IMR-90 (cell line): ENCODE data around the gene ADAM20. TPM values are rescaled to one million over a fixed set of nuclear protein-coding genes. Genes with fewer than 3 reads are reported as not detected.

Source experiments
- ATAC-seq: fragments of 200-7000 bp; cut with Tn5 transposase; 2 replicates; pipeline ENCODE4 v1.9.1; 2020; ENCODE audit warnings: low read depth, mild to moderate bottlenecking, moderate library complexity
- BruUV-seq: library from RNA; stranded (reverse); fragments of 400-500 nt; replicated peaks from 2 replicates; lab custom pipeline; 2021; lab: Mats Ljungman, UMichigan
- CTCF ChIA-PET: fragments of 300-600 bp; formaldehyde crosslinking; extraction: SDS; loops from one replicate; lab custom pipeline; 2021; ENCODE audit warnings: antibody characterized with exemption; lab: Yijun Ruan, JAX
- POLR2A ChIA-PET: fragments of 300-600 bp; sonication (Branson Sonifier 250); formaldehyde crosslinking; loops from one replicate; lab custom pipeline; 2022; ENCODE audit warnings: antibody characterized with exemption; ENCODE audit not compliant: unreplicated experiment; lab: Charles Lee
- DNase-seq: peaks from one replicate; pipeline ENCODE4 v3.0.0; 2013
- H2AFZ ChIP-seq: replicated peaks from 2 replicates; pipeline ENCODE3; 2013; ENCODE audit warnings: low read length, mild to moderate bottlenecking; ENCODE audit not compliant: poor library complexity
- H2AK5ac ChIP-seq: 2 replicates; pipeline ENCODE4 v1.6.1; 2013; ENCODE audit warnings: low read depth, low read length, inconsistent platforms
- H2AK9ac ChIP-seq: replicated peaks from 2 replicates; pipeline ENCODE3; 2013; ENCODE audit warnings: mild to moderate bottlenecking, low read depth, low read length, moderate library complexity; ENCODE audit not compliant: poor library complexity
- H2BK120ac ChIP-seq: 2 replicates; pipeline ENCODE4 v1.6.1; 2013; ENCODE audit warnings: low read depth, low read length, inconsistent platforms
- H2BK15ac ChIP-seq: 3 replicates; pipeline ENCODE4 v1.6.1; 2013; ENCODE audit warnings: low read depth, low read length, inconsistent platforms
- H2BK20ac ChIP-seq: 2 replicates; pipeline ENCODE4 v1.6.1; 2013; ENCODE audit warnings: low read depth, mild to moderate bottlenecking, inconsistent platforms, low read length, moderate library complexity
- H2BK5ac ChIP-seq: 2 replicates; pipeline ENCODE4 v1.6.1; 2013; ENCODE audit warnings: mild to moderate bottlenecking, low read depth, low read length, inconsistent platforms; ENCODE audit not compliant: poor library complexity, severe bottlenecking
- H3K14ac ChIP-seq: replicated peaks from 2 replicates; pipeline ENCODE4 v1.6.1; 2013; ENCODE audit warnings: low read depth, low read length, inconsistent platforms
- H3K18ac ChIP-seq: 2 replicates; pipeline ENCODE4 v1.6.1; 2013; ENCODE audit warnings: low read depth, low read length, control low read depth
- H3K23ac ChIP-seq: 2 replicates; pipeline ENCODE4 v1.6.1; 2013; ENCODE audit warnings: low read depth, low read length, inconsistent platforms
- H3K27ac ChIP-seq: 2 replicates; pipeline ENCODE4 v1.5.1; 2013; ENCODE audit warnings: mild to moderate bottlenecking, control low read depth, low read length; ENCODE audit not compliant: insufficient read depth
- H3K27me3 ChIP-seq: 2 replicates; pipeline ENCODE4 v1.6.1; 2013; ENCODE audit warnings: low read length; ENCODE audit not compliant: control insufficient read depth, insufficient read depth
- H3K36me3 ChIP-seq: 2 replicates; pipeline ENCODE4 v1.6.1; 2013; ENCODE audit warnings: low read length, mixed read lengths; ENCODE audit not compliant: control insufficient read depth, insufficient read depth
- H3K4ac ChIP-seq: 2 replicates; pipeline ENCODE4 v1.6.1; 2013; ENCODE audit warnings: low read depth, low read length, inconsistent platforms
- H3K4me1 ChIP-seq: 2 replicates; pipeline ENCODE4 v1.6.1; 2013; ENCODE audit warnings: low read length, mixed read lengths; ENCODE audit not compliant: control insufficient read depth, insufficient read depth
- H3K4me2 ChIP-seq: 2 replicates; pipeline ENCODE4 v1.6.1; 2013; ENCODE audit warnings: low read depth, mild to moderate bottlenecking, control low read depth, low read length, moderate library complexity
- H3K4me3 ChIP-seq: 2 replicates; pipeline ENCODE4 v1.5.1; 2013; ENCODE audit warnings: low read depth, mild to moderate bottlenecking, control low read depth, low read length, moderate library complexity; ENCODE audit not compliant: insufficient read depth
- H3K56ac ChIP-seq: 2 replicates; pipeline ENCODE4 v1.6.1; 2013; ENCODE audit warnings: low read length, inconsistent platforms; ENCODE audit not compliant: insufficient read depth; ENCODE audit errors: extremely low read depth
- H3K79me1 ChIP-seq, 2 experiments: 2 replicates each; pipeline ENCODE4 v1.6.1; 2013; ENCODE audit warnings: low read length in 2 of 2, inconsistent platforms in 1 of 2, low read depth in 1 of 2
- H3K9ac ChIP-seq: 2 replicates; pipeline ENCODE4 v1.6.1; 2013; ENCODE audit warnings: low read depth, low read length, control low read depth
- H3K9me1 ChIP-seq: 2 replicates; pipeline ENCODE4 v1.6.1; 2013; ENCODE audit warnings: low read length, inconsistent platforms; ENCODE audit not compliant: insufficient read depth
- H3K9me3 ChIP-seq: 2 replicates; pipeline ENCODE4 v1.6.1; 2013; ENCODE audit warnings: low read length; ENCODE audit not compliant: control insufficient read depth, insufficient read depth
- H4K20me1 ChIP-seq: 2 replicates; pipeline ENCODE4 v1.6.1; 2013; ENCODE audit warnings: low read length, inconsistent platforms; ENCODE audit not compliant: insufficient read depth
- H4K5ac ChIP-seq: 2 replicates; pipeline ENCODE4 v1.6.1; 2013; ENCODE audit warnings: mild to moderate bottlenecking, low read depth, low read length, control low read depth
- H4K8ac ChIP-seq, 2 experiments: 2 replicates each; pipeline ENCODE4 v1.6.1; 2013; ENCODE audit warnings: low read depth in 2 of 2, low read length in 2 of 2, control low read depth in 1 of 2, inconsistent platforms in 1 of 2
- H4K91ac ChIP-seq: 2 replicates; pipeline ENCODE4 v1.6.1; 2013; ENCODE audit warnings: low read depth, low read length, inconsistent platforms; ENCODE audit not compliant: insufficient read depth
- POLR2A ChIP-seq: IDR thresholded peaks from 2 replicates; pipeline ENCODE4 v1.6.1; 2012; ENCODE audit warnings: mild to moderate bottlenecking, low read depth, low read length
- RAD21 ChIP-seq: IDR thresholded peaks from 2 replicates; pipeline ENCODE4 v1.6.1; 2012; ENCODE audit warnings: low read length, improper control_type of control experiment
- RCOR1 ChIP-seq: IDR thresholded peaks from 2 replicates; pipeline ENCODE4 v1.6.1; 2012; ENCODE audit warnings: mild to moderate bottlenecking, low read length, improper control_type of control experiment; ENCODE audit not compliant: insufficient replicate concordance
- RFX5 ChIP-seq: IDR thresholded peaks from 2 replicates; pipeline ENCODE4 v1.8.0; 2012; ENCODE audit warnings: low read depth, mild to moderate bottlenecking, low read length, moderate library complexity
- dilution Hi-C: fragments of 300-500 bp; cut with HindIII; formaldehyde crosslinking; loops from one replicate; pipeline ENCODE4 v1.14.3; 2018; ENCODE audit warnings: low sequenced_read_pairs; ENCODE audit not compliant: unreplicated experiment
- in situ Hi-C: fragments of 300-500 bp; cut with MboI; formaldehyde crosslinking; loops from 3 replicates; pipeline ENCODE4 v1.14.3; 2019; ENCODE audit warnings: low sequenced_read_pairs, inconsistent platforms, mixed read lengths
- intact Hi-C: fragments of 100-400 bp; cut with micrococcal nuclease; formaldehyde crosslinking; loops from 2 replicates; pipeline ENCODE4 v1.10.0; 2022
- polyA plus RNA-seq, 3 experiments: library from polyadenylated mRNA; depleted of rRNA; stranded (reverse); fragments of >200 nt; gene quantifications; 2 replicates each; pipeline ENCODE4 v1.2.3, GENCODE V29; 2012; ENCODE audit warnings: low replicate concordance in 1 of 3
- total RNA-seq: library from RNA; depleted of rRNA; stranded (reverse); fragments of >200 nt; gene quantifications from 2 replicates; pipeline ENCODE4 v1.2.3, GENCODE V29; 2012

Gene ADAM20
- total and polyA plus RNA-seq, 2 of the 4 experiments (the other 2 are of a cell fraction): 0.03 to 0.18 TPM

DNA sequence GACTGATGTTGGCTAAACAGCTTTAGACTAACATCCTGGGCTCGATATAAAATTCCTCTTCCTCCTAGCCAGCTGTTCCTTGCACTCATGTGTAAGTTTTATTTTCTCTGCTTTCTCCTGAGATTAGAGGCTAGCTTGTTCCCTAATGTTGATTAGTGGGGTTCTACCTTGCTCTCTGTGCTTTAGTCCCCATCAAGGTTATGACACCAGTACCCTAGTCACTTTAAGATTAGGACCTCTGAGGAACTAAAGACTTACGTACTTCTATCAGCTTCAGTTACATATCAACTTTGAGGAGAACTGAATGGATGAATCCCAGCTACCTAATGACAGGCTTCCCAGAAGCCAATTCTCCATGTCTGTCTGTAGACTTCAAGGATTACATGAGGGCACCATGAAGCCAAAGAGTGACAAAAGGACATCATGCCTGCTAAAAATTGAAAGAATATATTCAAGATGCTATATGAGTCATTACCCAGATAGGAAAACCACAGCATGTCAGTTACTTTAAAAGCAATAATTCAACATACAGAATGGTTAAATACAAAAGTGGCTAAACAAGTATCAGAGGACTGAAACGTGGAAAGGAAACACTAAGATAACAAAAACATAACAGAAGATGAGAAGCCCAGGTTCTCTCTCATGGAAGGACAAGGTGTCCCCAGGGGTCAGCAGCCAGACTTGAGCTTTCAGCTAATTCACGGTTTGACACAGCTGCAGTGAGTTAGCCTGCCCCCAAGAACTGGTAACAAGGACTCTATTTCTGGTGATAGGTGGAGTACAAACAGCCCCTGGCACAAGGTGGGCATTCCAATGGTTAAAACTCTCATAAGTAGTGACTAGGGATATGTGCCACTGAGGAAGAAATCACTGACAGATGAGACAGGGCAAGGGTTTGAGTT is 20.4 kb downstream of the ADAM20 start (continued):
- TF ChIP-seq RFX5: no peak

DNA sequence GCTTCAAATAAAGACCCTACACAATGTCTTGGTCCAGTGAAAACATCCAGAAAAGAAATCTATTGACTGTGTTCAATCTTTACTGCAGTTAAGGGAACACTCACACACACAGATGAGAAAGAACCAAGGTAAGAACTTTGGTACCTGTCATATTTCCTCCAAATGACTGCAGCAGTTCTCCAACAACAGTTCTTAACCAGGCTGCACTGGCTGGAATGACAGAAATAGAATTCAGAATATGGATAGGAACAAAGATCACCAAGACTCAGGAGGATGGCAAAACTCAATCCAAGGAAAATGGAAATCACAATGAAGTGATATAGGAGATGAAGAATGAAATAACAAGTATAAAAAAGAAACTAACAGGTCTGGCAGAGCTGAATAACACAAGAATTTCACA is 36.6 kb downstream of the ADAM20 start:
- Histone ChIP-seq H3K23ac (no peak overlapping the region), H3K18ac (no peak overlapping the region), H2BK5ac (no peak overlapping the region), H3K56ac (no peak overlapping the region), H3K27me3 (no peaks in the 10 kb centered on the region), H2AK9ac (no peak overlapping the region), H4K20me1 (no peaks in the 10 kb centered on the region), H2BK15ac (no peak overlapping the region), H3K4me1 (no peaks in the 10 kb centered on the region), H4K91ac (no peak overlapping the region), H3K4me2 (no peak overlapping the region), H3K9me3 (no peaks in the 10 kb centered on the region), H2AK5ac (no peak overlapping the region), H4K8ac (no peak overlapping the region), H2BK20ac (no peak overlapping the region), H2AFZ (no peak overlapping the region), H3K79me1 (no peaks in the 10 kb centered on the region), H3K9ac (no peak overlapping the region), H3K36me3 (no peaks in the 10 kb centered on the region), H3K4me3 (no peak overlapping the region), H2BK120ac (no peak overlapping the region), H4K5ac (no peak overlapping the region), H3K4ac (no peak overlapping the region), H3K9me1 (no peaks in the 10 kb centered on the region), H3K14ac (no peak overlapping the region), H3K27ac (no peak overlapping the region)
- DNase-seq (no peak), ATAC-seq (no peak)
- TF ChIP-seq POLR2A: no peak
- no peak for TF ChIP-seq RCOR1
- no peak for TF ChIP-seq RAD21
- ChIA-PET POLR2A (no interaction called here), CTCF (no interaction called here)
- no TSS peak for BruUV-seq
- intact Hi-C loops (no loop called here), in situ Hi-C loops (no loop called here), dilution Hi-C loops (no loop called here)
